Retinal pigment epithelial cell (primary cell): ENCODE measurements around the gene FES.
A peak's percentile ranks its signal among the peaks of the same experiment; 100 is the strongest.
"Not testable (repeated sequence)": the region's sequence is repeated elsewhere in the genome, so short reads cannot be mapped to it uniquely, and the experiment has no call there.

Source experiments
- DNase-seq: peaks from one replicate; pipeline ENCODE4 v3.0.0-alpha.2; 2010; ENCODE audit warnings: low read depth
- H3K4me3 ChIP-seq: 2 replicates; pipeline ENCODE4 v1.5.1; 2011; ENCODE audit warnings: mild to moderate bottlenecking, low read length, control low read depth, moderate library complexity
- TF ChIP-seq, protein P1 (sequence below): conservative IDR thresholded peaks from 2 replicates; pipeline ENCODE4 v1.5.1; 2011; ENCODE audit warnings: low read depth, low read length, control low read depth, inconsistent platforms

Gene FES

DNA sequence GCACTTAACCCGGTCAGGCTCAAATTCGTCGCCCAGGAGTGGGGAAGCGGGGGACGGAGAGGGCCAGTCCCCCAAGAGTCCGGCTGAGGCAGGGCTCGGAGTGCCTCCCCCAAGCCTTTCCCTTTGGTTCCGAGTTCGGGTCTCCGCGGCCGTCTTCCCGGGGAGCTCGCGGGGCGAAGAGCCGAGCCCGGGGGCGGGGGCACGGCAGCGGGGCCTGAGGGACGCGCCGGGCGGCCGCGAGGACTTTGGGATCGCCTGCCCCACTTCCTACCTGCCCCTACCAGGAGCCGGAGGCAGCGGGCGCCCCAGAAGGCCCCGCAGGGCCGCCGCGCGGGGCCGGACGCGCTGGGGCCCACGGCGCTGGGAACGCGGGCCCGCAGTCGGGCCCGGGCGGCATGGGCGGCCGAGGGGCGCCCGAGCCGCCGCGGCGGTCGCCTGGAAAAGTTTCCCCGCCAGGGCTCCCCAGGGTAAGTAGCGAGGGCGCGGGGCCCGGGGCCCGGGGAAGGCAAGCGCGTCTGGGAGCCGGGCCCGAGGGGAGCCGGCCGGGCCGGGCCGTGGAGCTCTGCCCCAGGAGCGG is 13.1 kb upstream of the FES start:
- H3K4me3 ChIP-seq, result peak overlapping the region; percentile 72
- DNase-seq, result no peak
- TF ChIP-seq, protein P1, sequence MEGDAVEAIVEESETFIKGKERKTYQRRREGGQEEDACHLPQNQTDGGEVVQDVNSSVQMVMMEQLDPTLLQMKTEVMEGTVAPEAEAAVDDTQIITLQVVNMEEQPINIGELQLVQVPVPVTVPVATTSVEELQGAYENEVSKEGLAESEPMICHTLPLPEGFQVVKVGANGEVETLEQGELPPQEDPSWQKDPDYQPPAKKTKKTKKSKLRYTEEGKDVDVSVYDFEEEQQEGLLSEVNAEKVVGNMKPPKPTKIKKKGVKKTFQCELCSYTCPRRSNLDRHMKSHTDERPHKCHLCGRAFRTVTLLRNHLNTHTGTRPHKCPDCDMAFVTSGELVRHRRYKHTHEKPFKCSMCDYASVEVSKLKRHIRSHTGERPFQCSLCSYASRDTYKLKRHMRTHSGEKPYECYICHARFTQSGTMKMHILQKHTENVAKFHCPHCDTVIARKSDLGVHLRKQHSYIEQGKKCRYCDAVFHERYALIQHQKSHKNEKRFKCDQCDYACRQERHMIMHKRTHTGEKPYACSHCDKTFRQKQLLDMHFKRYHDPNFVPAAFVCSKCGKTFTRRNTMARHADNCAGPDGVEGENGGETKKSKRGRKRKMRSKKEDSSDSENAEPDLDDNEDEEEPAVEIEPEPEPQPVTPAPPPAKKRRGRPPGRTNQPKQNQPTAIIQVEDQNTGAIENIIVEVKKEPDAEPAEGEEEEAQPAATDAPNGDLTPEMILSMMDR, result no peak

DNA sequence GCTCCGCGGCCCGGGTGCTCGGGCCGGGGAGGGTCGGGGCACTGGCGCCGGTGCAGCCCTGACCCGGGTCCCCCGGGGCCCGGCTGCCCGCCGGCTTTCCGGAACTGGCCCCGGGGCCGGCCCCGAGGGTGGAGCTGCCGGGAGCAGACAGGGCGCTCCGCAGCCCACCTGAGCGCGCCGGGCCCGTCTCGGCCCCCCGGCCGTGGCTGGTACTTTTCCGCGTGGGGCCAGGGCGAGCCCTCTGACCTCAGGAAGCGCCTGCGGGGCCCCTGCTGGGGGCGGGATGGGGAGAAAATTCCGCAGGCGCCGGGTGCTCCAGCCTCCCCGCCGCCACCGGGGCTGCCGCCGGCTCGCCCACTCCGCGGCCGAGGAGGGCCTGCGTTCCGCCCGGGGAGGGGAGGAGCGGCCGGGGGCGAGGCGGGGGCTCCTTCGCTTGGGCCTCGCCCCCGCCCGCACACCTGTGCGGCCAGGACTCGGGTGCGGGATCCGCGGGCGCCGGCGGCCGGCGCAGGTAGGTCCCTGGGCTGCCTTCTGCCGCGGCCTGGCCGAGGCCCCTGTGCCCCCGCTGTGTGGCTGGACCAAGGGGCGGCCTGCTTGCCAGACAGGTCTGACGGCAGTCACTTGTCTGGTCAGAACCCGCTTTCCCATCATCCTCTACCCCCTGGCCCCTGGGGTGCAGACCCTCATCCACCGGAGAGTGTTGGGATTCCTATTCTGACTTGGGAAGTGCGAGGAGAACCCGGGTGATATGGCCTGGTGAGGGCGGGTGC is 12.4 kb upstream of the FES start:
- no peak for DNase-seq
- peak overlapping the region; percentile 72 for H3K4me3 ChIP-seq
- TF ChIP-seq, protein P1, result no peak

DNA sequence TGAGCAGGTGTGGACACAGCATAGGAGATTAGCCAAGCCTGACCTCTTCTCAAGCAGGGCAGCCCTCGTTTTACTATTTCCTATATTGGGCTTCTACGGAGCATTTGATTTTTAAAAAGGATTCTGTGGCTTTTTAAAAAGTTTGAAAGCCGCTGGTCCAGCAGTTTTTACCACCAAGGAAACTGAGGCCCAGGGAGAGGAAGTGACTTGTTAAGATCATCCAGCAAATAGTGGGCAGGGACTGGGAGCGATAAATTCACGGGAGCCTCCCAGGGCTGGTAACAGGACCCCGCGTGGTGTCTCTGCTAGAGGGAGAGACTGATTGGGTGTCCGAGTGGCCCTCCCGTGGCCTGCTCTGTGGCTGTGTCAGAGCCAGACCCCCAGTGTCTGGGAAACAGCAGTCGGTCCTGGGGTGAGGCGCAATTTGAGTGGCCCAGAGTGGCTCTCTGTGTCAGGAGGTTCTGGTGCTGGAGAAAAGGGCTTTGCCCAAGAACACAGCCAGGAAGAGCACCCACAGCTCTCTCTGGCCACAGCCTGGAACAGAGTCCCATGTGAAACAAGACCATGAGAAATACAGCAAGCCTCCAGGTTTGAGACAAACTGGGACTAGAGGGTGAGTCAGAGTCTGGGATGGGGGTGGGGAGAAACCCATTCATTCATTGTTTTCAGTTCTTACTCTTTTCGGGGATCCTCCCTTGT is 11.7 kb upstream of the FES start:
- peak overlapping the region; percentile 72 for H3K4me3 ChIP-seq
- peak; percentile 67 for DNase-seq
- TF ChIP-seq, protein P1, result no peak

DNA sequence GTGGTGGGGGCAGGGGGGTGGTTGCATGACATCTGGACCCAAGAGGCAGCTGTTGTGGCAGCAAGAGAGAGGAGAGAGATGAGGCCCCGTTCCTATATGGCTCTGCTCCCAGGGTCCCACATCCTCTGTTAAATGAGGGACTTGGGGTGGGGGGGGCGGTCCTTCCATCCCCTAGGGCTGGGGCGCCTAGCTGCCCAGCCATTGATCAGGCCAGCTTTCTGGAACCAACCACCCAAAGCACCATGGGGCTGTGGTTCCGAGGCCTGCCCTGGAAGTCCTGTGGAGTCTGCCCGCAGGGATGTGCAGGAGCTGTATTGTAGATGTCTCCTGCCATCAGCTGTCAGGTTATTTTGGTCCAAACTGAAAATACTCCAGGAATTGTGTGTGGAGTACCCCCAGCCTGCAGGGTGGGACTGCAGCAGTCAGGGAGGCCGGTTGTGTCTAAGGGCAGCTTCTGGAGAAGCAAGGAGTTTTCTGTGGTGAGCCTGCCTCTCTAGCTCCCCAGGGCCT is 10.8 kb upstream of the FES start:
- DNase-seq, result no peak
- H3K4me3 ChIP-seq, result peak overlapping the region; percentile 72
- TF ChIP-seq, protein P1, result no peak

DNA sequence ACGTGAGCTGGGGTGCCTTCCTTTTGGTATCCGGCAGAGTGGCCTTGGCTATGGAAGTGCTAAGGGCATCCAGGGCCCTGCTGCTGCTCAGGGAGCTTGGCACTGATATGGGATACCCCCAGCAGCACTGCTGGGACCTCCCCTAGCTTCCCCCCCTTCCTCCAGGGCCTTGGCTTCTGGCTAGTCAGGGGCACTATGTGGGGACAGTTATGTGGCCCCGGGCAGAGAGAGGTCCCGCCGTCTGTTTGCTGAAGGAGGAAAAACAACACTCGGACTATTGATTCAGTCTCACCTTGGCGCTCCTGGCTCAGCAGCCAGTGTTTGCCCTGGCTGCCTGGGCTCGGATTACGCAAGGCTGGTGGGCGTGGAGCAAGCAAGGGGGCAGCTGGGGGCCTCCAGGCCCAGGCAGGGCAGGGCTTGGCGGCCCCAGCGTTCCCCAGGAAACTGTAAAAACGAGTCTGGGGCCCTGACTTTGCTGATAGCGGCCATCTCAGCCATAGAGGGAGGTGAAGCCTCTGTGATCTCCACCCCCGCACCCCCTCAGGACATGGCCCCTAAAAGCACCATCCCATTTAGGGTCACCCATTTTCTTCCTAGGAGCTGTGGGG is 10.2 kb upstream of the FES start:
- H3K4me3 ChIP-seq, result no peak overlapping the region
- TF ChIP-seq, protein P1, result no peak
- DNase-seq, result no peak

DNA sequence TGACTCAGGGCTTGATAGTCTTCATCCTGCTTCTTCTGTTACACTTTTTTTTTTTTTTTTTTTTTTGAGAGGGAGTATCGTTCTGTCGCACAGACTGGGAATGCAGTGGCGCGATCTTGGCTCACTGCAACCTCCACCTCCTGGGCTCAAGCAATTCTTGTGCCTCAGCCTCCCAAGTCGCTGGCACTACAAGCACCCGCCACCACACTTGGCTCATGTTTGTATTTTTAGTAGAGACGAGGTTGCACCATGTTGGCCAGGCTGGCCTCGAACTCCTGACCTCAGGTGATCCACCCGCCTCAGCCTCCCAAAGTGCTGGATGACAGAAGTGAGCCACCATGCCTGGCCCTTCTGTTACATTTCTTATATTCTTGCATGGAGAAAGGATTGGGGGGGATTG is 9.3 kb upstream of the FES start:
- not testable (repeated sequence) for DNase-seq, H3K4me3 ChIP-seq

DNA sequence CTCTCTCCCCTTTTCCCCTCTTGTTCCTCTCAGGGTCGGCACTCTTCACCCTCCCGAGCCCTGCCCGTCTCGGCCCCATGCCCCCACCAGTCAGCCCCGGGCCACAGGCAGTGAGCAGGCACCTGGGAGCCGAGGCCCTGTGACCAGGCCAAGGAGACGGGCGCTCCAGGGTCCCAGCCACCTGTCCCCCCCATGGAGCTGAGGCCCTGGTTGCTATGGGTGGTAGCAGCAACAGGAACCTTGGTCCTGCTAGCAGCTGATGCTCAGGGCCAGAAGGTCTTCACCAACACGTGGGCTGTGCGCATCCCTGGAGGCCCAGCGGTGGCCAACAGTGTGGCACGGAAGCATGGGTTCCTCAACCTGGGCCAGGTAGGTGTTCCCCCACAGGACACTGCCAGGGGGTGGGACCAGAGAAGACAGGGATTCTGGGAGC is 8.7 kb upstream of the FES start:
- no peak overlapping the region for H3K4me3 ChIP-seq
- no peak for DNase-seq
- TF ChIP-seq, protein P1, result no peak
